ENCODE data around the gene MCM10.
"Not testable (repeated sequence)": the region's sequence is repeated elsewhere in the genome, so short reads cannot be mapped to it uniquely, and the experiment has no call there.

MCM10 gene

DNA sequence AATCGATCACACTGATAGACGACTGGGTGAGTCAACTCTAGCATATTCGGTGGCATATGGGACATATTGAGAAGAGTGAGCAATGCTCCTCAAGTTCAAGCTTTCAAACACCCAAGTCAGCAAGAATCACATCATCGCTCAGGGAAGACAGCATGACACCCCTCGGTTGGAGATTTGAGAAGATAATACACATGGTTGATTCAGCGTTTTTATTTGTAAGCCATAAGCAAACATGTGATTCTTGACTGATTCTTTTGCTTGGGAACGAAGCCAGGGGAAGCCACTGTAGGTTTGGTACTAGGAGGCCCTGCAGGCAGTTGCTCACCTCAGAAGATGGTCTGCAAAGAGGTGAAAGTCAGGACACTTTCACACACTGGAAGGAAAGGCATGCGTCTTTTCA lies 60.2 kb downstream of the MCM10 start:
- no peak for DNase-seq (ENCODE audit: low read depth in 2 of 2)

DNA sequence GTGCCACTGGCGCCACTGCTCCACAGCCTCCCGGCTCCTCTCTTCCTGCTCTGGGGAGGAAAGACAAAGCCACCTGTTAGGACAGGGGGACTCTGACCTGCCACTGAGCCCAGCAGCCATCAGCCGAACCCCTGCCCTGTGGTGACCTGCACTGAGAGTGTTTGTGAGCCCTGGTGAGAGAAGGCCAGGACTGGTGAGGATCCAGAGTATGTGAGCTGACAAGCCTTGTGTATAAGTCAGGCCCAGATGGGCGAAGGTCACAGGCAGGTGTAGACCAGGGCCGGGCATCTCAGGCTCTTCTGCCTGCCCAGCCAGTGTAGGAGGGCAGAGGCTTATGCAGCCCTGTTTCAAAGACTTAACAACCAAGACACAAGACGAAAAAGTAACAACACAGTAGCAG lies 60.8 kb downstream of the MCM10 start:
- DNase-seq (ENCODE audit: low read depth in 2 of 2) = no peak

DNA sequence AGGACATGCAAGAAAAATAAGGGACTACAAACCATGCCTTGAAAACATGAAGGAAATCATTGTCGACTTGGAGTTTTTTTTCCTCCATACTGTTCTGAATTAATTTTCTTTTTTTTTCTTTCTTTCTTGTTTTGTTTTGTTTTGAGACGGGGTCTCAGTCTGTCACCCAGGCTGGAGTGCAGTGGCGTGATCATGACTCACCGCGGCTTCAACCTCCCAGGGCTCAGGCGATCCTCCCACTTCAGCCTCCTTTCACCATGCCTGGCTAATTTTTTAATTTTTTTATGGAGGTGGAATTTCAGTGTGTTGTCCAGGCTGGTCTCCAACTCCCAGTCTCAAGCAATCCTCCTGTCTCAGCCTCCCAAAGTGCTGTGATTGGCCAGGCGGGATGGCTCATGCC lies 61.2 kb downstream of the MCM10 start:
- no peak for DNase-seq (ENCODE audit: low read depth in 2 of 2)

DNA sequence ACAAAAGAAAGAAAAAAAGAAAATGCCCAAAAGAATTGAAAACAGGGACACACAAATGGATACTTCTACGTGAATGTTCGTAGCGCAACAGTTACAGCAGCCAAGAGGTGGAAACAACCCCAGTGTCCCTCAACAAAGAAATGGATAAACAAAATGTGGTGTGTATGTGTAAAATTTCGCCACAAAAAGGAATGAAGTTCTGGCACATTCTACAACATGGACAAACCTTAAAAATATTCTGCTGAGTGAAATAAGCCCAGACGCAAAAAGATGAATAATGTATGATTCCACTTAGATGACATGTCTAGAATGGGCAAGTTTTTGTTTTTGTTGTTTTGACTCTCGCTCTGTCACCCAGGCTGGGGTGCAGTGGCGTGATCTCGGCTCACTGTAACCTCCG lies 61.9 kb downstream of the MCM10 start:
- DNase-seq (ENCODE audit: low read depth in 2 of 2) = no peak

DNA sequence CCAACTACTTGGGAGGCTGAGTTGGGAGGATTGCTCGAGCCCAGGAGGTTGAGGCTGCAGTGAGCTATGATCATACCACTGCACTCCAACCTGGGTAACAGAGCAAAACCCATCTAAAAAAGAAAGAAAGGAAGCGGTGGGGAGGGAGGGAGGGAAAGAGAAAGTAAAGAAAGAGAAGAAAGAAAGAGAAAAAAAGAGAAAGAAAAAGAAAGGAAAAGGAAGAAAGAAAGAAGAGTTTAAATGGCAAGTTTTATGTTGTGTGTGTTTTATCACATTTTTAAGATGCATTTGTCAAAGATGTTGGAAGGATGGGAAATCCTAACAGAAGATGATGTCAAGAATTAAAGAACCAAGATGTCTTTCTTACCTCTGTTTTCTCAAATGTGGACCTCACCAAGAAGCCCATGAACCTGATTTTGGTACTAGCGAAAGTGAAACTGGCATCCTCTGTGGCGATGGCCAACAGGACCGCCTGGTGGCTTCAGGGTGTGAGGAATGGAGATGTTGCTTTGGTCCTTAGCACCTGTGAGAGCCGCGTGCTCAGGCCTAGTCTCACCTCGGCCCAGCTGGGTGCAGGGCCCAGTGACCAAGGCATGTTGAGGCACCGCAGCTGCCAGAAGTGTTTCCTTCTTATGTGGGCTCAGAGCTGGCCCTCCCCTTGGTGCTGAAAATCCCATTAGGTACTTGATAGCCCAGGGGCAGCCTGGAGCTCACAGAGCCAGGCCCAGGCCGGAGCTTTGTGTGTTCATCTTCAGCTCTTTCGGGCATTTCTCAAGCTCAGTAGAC lies 63.0 kb downstream of the MCM10 start:
- DNase-seq (ENCODE audit: low read depth in 2 of 2) = no peak

DNA sequence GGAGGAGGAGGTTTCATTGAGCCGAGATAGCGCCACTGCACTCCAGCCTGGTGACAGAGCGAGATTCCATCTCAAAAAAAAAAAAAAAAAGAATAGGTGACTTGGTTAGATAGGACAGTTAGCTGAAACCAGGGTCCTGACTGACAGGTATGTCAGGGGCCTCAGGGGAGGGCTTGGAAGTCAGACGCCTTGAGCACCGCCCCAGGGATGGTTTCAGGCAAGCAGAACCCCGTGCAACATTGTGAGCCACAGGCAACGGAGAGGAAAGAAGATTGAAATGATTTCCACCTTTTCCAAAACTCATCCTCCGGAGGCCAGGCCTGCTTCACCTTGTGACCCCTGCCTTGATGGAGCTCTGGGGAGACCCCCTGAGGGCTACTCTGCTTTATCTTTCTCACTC lies 64.2 kb downstream of the MCM10 start:
- DNase-seq (ENCODE audit: low read depth in 2 of 2) = no peak

DNA sequence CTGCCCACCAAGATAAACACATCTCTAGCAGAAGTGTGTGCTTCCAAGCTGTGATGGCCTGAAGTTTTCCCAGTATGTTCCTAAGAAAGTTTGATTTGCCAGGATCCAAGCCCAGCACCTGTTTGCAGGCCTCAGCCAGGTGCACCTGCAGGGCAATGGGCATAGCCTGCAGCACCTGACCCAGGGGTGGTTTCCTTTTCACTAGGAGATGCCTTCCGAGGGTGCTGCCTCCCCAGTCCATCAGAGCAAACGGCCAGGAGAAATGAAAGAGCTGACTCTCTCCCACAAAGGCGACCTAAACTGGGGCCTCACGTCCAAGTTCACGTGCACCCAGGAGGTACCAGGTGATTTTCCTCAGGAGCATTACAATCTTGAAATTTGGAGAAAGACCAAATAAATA lies 65.7 kb downstream of the MCM10 start:
- no peak for DNase-seq (ENCODE audit: low read depth in 2 of 2)

DNA sequence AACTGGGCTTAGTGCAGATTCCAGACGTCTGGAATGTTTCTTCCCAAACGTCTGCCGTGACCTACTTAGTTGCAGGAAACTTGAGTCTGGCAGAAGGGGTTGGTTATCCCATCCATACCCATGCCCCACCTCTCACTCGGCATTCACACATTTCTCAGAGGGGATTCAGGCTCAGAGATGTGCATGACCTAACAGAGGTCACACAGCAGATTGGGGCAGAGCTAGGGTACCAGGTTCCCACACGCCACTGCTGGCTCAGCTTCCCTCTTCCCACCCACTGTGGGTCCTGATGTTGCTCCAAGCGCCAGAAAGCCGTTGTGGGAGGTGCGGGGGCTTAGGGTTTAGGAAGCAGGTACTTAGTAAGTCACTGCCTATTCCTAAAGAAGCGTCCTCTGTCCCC lies 69.8 kb downstream of the MCM10 start:
- DNase-seq (ENCODE audit: low read depth in 2 of 2) = no peak

DNA sequence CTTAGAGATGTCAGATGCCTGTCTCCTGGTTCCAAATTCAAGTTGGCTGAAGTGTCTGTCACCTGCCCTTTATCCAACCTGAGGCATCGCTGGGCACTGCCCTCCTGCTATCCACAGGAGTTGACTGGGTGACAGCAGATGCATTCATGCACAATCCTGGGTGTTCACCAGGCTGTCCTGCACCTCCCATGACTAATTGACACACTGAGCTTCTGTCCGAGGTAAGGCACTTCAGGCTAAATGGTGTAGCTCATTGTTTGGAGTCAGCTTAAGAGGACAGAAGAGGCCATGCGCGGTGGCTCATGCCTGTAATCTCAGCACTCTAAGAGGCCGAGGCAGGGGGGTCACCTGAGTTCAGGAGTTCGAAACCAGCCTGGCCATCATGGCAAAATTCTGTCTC lies 70.5 kb downstream of the MCM10 start:
- no peak for DNase-seq (ENCODE audit: low read depth in 2 of 2)

DNA sequence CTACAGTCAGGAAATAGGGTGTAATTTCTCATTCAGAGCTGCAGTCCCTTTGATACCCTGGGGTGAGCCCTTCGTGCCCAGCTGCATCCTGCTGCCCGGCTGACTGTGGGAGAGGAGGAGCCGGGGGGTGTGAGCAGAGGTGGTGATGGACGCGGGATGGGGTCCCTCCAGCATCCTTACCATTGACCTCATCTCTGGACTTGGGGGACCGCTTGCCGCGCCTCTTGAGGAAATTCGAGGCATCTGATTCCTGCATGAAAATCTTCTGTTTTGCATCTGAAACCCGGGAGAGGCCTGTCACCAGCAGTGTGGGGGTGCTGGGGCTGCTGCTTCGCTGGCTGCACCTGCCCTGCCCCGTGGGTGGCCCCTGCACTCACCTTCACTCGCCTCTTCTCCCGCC lies 72.0 kb downstream of the MCM10 start:
- DNase-seq (ENCODE audit: low read depth in 2 of 2) = no peak

DNA sequence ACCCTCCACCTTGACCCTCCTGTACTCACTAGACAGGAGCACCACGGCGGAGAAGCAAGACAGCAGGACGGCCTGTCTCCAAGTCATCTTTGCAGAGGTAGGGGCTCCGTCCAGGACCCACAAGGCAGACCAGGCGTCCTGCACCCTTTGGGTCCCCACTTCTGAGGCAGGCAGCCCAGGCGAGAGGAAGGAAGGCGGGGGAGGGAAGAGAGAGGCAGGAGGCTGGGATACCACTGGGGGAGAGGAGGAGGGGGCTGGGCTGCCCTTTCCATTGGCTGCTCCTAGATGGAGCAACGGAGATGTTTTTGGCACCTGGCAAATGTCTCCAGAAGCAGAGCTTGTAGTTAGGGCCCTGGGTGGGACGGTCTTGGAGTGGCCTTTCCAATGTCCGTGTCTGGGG lies 72.8 kb downstream of the MCM10 start, which contains the start of gene UCMA:
TSS of gene UCMA (minus strand) at position 203 of the 400 bp plus-strand sequence. CDS start at position 87, 116 bp downstream.
- no peak for DNase-seq (ENCODE audit: low read depth in 2 of 2)

DNA sequence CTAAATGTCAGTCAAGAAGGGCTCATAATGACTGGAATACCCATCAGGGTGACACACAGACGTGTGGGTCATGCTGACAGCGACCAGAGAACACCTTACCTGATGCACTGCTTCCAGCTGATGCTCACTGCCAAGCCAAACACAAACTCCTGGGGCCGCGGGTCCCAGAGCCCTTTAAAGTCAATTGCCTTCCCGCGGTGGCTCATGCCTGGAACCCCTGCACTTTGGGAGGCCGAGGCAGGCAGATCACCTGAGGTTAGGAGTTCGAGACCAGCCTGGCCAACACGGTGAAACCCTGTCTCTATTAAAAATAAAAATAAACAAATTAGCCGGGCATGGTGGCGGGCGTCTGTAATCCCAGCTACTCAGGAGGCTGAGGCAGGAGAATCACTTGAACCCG lies 73.4 kb downstream of the MCM10 start:
- not testable (repeated sequence) for DNase-seq (ENCODE audit: low read depth in 2 of 2)

DNA sequence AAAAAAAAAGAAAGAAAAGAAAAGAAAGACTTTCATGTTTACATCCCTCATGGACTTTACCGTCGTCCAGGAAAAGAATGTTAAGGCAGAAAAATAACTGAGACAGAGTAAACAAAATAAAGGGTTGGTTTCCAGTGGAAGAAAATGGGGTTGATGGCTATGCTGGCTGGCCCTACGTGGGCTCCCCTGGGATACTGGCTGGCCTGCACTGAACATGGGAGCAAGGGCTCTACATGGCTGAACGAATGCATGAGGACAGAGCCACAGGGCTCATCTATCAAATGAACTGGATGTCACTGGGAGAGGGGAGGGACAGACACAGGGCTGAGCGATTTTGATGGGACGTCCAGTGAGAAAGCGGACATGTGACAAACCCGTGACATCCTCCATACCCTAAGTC lies 75.3 kb downstream of the MCM10 start:
- no peak for DNase-seq (ENCODE audit: low read depth in 2 of 2)

DNA sequence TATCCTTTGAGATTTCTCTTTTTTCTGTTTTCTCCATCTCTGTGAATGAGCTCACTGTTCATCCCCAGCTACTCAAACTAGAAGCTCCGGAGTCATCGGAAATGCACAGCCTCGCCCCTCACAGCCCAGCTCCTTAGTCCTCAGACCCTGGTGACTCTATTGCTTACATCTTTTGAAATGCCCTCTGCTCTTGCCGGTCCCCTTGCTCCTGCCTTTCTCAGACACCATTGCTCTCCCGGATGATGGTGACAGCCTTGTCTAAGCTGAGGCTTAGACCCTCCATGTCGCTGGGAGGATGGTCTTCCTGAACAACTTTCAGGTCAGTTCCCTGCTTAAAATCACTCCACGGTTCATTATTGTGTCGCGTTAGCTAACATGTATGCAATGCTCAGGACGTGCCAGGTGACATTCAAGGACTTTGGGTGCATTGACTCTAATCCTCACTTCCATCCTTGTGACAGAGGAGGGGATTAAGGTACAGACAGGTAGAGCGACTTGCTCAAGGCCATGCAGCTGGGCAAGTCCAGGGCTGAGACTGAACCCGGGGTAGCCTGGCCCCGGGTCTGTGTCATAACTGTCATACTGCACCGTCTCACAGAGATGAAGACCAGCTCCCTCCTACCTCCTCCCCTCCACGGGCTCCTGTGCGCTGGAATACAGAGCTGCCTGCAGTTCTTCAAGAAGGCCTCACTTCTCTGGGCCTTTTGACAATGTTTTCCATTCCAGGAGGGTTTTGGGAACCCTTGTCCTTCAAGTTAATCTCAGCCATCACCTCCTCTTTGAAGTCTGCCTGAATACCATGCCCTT lies 77.1 kb downstream of the MCM10 start:
- no peak for DNase-seq (ENCODE audit: low read depth in 2 of 2)

DNA sequence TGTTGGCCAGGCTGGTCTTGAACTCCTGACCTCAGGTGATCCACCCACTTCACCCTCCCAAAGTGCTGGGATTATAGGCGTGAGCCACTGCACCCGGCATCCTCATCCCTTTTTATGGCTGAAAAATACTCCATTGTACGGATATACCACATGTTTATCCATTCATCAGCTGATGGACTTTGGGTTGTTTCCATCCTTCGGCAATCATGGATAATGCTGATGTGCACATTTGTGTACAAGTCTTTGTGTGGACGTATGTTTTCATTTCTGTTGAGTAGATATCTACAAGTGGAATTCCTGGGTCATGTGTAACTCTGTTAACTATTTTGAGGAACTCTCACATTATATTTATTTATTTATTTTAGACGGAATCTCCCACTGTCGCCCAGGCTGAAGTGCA lies 78.6 kb downstream of the MCM10 start:
- DNase-seq (ENCODE audit: low read depth in 2 of 2) = no peak

DNA sequence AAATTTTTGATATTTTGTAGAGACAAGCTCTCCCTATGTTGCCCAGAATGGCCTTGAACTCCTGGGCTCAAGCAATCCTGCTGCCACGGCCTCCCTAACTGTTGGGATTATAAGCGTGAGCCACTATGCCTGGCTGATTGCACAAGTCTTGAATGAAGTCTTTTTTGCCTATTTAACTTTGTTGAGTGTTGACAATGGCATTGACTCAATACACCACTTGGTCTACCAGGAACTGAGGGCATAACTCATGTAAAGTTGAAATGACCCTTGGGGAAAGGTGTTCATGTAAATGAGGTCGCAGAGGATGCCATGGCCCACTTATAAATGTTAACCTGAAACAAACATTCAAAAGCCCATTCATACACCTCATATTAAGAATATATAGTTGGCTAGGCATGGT lies 80.3 kb downstream of the MCM10 start:
- no peak for DNase-seq (ENCODE audit: low read depth in 2 of 2)

DNA sequence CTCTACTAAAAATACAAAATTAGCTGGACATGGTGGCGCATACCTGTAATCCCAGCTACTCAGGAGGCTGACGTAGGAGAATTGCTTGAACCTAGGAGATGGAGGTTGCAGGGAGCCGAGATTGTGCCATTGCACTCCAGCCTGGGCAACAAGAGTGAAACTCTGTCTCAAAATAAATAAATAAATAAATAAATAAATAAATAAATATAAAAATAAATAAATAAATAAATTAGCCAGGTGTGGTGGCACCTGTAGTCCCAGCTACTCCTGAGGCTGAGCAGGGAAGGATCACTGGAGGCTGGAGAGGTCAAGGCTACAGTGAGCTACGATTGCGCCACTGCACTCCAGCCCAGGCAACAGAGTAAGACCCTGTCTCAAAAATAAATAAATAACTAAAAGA lies 80.9 kb downstream of the MCM10 start:
- DNase-seq (ENCODE audit: low read depth in 2 of 2) = not testable (repeated sequence)

DNA sequence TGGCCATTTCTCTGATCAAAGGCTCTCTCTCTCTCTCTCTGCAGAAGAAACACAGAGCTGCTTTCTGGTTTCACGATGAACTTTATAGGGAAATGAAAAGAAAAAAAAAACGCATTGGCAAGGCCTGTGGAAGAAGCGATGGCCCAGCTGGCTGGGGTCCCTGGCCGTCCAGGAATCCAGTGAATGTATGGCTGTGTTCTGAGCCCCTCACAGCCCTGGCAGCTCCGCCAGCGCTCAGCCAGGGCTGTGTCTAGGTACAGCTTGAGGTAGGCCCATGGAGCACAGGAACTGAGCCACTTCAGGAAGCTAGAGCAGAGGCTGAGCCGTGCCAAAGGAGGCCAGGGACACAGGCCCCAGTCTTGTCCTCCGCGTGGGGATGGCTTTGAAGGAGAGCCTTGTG lies 85.9 kb downstream of the MCM10 start:
- no peak for DNase-seq (ENCODE audit: low read depth in 2 of 2)

DNA sequence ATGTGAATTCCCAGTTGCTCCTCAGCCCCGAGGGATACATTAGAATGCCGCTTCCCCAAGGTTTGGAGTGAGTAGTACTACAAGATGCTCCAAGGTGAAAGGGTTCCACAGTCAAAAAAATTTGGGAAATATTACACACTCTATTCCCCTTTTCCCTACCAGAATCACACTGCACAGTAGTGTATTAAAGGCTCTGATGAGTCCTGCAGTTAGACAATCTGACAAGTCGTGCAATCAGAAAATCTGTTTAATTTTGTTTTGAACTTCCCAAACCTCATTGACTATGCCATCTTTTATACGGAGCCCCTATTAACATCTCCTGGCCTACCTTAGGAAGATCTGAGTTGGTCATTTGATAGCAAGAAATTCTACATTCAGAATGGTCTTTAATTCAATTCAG lies 86.4 kb downstream of the MCM10 start:
- DNase-seq (ENCODE audit: low read depth in 2 of 2) = no peak

DNA sequence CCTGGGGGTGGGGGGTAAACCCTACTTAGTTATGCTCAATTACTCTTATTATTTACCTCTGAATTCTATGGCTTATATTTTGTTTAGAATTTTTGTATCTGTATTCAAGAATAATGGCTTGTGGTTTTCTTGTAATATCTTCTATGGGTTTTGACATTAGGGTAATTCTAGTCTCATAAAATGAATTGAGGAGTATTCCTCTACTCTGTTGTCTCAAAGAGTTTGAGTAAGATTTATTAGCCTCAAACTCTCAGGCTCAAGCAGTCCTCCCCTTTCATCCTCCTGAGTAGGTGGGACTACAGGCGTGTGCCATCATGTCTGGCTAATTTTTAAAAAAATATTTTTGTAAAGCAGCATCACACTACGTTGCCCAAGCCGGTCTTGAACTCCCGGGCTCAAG lies 92.4 kb downstream of the MCM10 start:
- no peak for DNase-seq (ENCODE audit: low read depth in 2 of 2)

DNA sequence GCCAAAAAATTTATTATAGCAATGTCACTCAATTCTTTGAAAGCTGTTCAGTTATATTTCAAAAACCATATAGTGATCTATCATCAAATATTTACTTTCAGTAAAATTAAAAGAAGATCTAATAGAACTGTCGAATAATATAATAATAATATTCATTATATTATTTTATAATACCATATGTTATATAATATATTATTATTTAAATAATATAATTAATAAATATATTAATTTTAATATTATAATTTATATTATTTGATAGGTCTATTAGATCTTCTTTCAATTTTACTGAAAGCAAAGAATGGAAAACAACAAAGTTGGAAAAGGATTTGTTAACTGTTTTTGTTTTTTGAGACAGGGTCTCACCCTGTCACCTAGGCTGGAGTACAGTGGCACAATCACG lies 95.3 kb downstream of the MCM10 start:
- DNase-seq (ENCODE audit: low read depth in 2 of 2) = no peak

DNA sequence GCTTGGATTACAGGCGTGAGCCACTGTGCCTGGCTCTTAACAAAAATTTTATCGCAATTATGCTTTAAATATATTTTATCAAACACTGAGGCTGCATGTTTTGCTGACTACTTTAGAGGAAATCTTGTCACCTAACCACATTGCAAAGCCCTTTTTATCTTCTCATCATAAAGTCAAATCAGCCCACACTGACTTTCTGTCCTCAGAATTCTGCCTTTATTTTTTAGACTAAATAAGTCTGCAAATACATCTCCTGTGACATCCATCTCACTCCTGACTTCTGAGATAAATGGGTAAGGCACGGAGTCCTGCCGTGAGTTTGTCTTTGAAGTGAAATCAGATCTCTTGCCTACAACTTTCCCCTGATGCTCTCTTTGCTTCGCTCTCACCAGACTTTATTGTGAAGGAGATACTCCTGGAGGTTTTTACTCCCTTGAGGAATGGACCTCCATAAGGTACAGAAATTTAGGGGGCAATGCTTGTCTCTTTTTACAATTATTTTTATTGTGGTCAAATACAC lies 96.3 kb downstream of the MCM10 start:
- no peak for DNase-seq (ENCODE audit: low read depth in 2 of 2)

Measured in activated CD4-positive, alpha-beta T cell treated with anti-CD3 and anti-CD28 coated beads for 24 hours (primary cell).